ENCODE data around the gene DISP1.

- TF ChIP-seq POLR2AphosphoS5 (IDR thresholded peaks at IDR 0.05; ENCODE audit: borderline replicate concordance, low read depth, low read length) = no peak
- no peak for TF ChIP-seq EZH2 (IDR thresholded peaks at IDR 0.05)
These were observed 15.9 kb upstream of the DISP1 start for GRCh38 chr1:222798975-222799374.
